NCI-H1092 (cell line): ENCODE results near the gene SYNDIG1L.
"Not testable (repeated sequence)": the region's sequence is repeated elsewhere in the genome, so short reads cannot be mapped to it uniquely, and the experiment has no call there.

ENCODE experiments used
- DNase-seq: peaks from one replicate; lab custom pipeline; 2025; lab: John Stamatoyannopoulos, UW

The SYNDIG1L gene

DNA sequence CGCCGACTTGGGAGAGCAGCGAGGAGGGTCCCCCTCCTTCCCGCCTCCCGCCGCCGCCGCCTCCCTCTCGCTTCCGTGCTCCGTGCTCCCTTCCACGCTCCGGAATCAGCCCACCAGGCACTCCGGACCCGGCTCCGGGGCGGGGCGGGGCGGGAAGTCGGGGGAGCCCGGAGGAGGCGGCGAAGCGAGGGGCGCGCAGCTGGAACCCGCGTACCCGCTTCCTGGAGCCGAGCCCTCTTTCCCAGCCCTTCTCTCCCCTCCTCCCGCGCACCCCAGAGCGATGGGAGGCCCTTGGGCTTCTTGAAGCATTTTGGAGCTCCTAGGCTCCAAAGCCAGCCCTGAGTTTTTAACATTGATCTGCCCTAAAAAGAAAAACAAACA, at the start of gene SYNDIG1L:
SYNDIG1L (minus strand) TSS at position 9 of the 381 bp plus-strand sequence. CDS start 16,466 bp downstream, outside the sequence.
- no peak for DNase-seq

DNA sequence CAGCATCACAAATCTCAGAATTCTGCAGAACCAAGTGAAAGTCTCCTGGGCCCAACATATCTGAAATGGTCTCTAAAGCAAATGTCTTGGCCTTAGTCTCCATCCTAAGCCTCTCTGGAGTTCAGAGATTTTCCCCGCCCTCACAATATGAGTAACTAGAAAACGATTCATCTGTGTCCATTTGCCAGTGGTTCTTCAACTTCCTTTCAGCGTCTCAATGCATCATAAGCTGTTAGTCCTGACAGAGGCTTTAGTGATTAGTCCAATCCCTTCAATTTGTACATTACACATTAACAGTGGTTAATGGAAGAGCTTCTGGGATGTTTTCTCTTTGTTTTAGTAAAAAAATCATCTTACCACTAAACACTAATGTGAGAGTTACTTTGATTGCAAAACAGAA, 49.7 kb upstream of the SYNDIG1L start:
- no peak for DNase-seq

DNA sequence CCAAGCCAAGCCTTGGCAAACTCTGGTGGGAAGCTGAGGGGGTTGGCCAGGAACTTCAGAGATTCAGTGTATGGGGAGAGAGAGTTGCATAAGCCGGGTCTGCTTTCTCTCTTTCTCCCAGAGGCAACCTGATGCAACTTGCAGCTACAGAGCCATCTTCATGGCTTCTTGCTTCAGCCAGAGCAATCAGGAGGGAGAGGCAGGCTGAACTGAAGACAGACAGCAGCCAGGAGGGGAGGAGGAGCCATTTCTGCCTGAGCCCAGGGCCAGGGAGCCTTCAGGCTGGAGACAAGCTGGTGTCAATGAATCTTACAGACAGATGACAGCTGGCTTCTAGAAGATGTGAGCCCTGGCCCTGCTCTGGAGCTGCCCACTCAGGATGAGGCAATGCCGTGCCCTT, 48.4 kb upstream of the SYNDIG1L start:
- DNase-seq, result no peak

DNA sequence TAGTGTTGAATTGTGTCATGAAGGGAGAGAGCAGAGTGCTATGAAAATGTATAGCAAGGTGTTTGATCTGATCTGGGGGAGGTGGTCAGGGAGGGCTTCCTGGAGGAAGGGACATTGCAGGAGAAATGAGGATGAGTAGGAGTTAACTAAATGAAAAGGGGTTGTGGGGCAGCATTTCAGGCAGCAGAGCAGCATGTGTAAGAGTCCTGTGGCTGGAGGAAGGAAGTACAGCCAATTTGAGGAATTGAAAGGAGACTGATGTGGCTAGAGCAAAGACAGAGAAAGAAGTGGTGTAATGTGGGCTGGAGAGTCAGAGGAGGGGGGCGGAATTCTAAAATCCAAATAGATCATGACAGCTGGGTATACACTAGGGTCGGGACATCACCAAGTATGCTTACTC, 46.6 kb upstream of the SYNDIG1L start:
- no peak for DNase-seq

DNA sequence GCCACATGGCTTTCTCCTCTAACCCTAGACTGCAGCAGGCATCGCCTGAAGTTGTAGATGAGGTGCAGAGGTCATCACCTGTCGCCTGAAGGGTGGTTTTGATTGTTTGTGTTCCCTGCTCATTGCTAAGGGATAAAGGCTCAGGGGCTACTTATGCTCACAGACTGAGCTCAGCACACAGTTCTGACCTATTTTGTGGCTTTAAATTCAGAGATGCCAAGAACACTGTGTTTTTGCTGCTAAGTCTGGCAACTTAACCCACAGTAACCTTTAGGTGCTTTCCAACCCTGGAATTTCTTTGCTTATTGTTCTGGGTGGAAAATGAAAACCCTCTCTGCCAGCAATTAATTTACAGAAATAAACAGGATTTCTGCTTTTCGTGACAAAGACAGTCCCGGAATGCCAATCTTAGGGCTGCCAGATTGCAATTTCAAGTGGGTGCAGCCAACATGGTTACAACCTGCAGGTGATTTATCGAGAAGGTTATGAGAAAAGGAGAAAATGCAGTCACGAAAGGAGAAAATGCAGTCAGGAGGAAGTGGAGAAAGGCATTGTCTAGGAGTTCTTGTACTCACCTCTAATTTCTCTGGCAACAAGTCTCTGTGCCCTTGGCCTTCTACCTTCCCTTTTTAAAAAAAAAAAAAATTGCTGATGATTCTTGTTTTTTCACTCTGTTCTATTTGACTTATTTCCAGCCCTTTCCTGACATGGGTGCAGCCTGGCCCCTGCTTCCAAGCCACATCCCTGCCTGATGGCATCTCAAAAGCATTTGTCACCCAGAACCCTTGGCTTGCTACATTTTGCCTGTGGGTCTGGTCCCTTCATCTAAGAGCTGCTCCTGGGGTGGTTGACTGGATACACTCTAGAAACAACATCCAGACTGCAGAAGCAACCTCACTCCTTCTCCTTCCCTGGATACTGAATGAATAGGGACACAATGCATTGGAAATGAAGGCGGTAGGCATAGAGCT, 43.8 kb upstream of the SYNDIG1L start:
- no peak for DNase-seq

DNA sequence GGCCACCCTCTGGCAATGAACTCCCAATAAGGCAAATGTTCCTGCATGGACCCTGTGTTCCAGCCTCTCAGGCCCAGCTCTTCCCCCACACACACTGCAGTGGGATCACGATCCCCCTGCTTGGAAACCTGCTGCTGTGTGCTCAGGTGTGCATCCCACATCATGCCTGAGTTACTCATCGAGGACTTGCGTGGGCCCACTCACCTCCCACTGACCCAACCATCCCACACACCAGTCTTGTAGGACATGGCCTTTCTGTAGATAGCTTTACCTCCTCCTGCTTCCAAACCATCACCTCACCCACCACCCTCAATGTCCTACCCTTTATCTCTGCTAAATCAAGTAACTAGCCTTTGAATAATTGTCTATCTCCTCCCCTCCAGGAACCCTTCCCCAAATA, 42.5 kb upstream of the SYNDIG1L start:
- no peak for DNase-seq

DNA sequence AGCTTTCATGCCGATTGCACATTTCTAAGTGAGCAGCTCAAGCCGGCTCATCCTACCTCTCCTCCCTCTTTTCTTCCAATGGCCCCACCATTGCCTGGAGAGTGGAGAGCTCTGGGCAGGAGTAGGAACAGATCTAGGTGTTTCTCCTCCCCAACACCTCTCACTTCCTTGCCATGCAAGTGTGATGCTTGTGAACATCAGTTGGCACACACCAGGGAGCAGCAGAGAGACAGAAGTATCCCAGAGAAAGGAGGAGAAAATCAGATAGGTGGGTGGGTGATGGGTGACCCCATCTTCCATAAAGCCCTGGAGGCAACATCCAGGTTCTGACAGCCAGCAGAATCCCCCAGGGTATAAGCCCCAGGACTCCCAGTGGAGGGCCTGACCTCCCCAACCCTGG, 39.3 kb upstream of the SYNDIG1L start:
- no peak for DNase-seq

DNA sequence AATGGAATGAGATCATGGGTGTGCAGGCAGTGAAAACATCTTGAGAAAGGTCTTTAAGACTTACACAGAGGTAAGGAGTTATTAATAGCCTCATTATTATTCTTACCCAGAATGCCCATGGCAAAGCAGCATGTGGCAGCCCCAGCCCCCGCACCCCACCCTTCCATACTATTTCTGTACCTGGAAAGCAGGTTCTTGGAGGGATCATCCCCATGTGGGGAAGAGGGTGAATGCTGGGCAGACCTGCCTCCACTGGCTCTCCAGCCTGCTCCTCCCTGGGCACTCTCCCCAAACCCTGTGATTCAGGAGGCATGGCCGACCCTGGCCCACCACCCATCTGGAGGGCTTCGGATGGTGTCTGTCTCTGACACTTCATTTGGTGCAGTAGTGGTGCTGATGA, 38.8 kb upstream of the SYNDIG1L start:
- DNase-seq, result no peak

DNA sequence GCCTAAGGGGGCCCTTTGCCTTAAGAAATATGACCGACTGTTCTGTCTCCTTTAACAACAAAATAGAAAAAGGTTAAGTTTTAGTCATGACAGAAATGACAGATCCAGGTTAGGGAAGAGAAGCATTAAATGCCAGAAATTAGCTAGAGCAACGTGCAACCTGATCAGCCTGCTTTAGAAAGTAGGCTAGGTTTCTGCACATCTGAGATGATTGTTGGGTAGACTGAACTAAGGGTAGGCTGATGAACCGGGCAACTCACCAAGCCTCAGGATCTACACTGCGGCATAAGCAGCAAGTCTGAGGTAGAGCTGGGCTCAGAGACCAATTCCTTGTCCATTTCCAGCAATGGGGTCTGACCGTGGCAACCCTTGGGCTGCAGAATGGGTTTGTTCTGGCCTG, 37.7 kb upstream of the SYNDIG1L start:
- DNase-seq, result no peak

DNA sequence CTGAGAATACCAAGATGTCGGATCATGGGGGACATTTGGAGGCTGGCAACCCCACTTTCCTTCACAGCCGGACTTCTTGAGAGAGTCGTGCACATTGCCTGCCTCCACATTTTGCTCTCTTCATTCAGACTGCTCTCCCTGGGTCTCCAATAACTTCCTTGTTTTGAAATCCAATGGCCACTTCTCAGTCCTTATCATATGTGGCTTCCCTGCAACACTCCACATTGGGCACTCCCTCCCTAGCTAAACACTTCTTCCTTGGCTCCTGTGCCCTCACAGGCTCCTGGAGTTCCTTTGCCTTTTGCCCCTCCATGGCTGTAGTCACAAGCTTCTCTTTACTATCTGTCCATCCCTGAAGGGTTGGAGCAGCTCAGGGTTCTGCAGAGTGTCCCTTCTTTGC, 37.0 kb upstream of the SYNDIG1L start:
- no peak for DNase-seq

DNA sequence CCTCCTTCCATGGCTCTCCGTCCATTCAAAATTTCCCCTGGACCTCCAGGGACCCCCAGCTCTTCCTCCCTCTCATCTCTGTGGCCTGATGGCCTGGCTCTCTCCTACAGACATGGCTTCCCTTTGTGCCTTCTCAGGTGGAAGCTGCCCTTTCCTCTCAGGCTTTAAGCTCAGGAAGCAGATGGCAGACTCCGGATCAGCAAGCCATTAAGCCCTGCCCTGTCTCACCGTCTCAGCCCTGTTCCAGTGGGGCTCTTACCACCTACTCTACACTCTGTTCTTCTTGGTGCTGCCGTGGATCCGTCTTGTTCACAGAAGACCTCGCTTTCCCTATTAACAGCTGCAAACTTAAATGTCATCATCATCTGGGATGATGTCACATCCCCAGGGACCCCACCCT, 34.0 kb upstream of the SYNDIG1L start:
- DNase-seq, result no peak

DNA sequence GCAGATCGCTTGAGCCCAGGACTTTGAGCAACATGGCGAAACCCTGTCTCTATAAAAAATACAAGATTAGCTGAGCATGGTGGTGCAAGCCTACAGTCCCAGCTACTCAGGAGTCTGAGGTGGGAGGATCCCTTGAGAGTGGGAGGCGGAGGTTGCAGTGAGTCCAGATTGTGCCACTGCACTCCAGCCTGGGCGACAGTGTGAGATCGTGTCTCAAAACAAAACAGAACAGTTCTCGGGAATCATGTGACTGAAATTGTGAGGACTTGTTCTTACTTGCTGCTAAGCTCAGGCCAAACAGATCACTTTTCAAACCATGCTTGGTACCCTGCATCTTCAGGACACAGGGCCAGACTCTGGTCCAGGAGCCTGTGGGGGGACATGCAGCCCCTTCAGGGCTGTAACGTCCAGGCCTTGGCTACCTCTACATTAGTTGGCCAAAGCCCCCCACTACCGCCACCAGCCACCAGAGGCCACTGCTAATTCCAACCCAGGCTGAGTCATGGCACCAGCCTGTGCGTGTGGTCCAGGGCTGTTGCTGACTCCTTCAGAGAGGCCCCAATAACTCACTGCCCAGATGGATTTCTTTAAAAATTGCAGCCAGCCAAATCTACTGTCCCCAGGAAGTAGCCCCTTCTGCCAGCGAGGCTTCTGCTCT, 33.4 kb upstream of the SYNDIG1L start:
- DNase-seq, result no peak

DNA sequence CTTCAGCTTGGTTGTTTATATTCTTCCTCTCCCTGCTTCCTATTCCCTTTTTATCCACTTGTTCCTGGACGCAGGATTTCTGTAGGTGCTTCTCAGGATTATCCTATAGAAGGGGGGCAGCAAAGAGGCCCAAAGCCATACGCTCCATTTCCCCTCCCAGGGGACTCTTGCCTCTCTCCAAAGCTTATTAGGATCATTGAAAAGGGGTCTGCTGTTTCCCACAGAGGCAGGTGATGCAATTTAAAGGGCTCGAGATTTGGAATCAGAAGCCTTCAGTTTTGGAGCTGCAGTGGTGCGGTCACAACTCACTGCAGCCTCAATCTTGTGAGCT, 31.5 kb upstream of the SYNDIG1L start:
- no peak for DNase-seq

DNA sequence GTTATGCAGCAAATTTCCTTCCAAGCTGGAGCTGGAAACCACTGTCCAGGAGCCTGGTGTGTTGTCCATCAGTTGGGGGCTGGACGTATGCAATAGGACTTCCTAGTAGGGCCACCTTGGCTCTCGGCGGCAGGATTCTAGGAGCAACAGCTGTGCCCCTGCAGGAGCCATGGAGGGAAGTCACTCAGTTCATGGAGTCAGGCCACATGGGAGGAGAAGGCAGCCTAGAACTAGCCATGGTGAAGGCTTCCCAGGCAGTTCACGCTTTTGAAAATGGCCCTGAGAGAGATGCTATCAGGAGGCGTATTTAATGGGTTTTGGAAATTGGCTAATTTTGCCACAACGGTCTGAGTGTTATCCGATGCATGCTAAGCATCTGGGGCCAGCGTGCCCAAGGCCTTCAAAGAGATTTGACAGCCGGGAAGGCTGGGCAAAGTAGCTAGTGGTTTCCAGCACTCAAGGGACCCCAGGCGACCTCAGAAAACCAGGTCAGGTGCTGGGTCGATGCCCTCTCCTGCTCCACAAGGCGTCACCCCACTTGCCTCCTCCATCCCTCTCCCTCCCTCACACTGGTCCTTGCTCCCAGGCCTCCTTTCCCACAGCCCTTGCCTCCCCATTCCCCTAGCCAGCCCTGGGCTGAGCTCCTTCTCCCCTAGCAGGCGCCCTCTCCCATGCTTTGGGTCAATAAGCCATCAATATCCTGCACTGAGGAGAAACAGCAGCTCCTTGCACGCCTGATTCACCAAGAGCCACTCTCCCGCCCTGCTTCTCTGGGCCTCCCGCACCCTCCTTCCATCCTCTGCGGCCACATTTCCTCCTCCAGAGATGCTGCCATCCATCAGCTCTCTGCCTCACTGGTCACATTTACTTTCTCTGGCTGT, 30.9 kb upstream of the SYNDIG1L start:
- no peak for DNase-seq

DNA sequence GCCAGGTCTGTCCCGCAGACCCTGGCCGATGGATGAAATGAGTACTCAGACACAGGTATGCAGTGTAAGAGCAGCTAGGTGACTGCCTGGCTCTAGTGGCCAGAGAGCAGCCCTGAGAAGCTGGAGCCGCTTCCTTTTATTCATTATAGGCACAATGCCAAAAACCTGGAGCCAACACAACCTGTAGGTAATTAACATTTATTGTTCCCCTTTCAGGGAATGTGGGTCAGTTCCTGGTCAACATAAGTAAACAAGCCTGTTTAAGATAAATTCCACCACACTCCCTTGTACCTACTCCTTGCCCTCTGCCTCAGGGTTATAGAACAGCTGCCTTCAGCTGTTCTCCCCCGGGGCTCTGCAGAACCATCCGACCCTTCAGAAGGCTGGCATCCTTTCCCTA, 28.4 kb upstream of the SYNDIG1L start:
- DNase-seq, result not testable (repeated sequence)

DNA sequence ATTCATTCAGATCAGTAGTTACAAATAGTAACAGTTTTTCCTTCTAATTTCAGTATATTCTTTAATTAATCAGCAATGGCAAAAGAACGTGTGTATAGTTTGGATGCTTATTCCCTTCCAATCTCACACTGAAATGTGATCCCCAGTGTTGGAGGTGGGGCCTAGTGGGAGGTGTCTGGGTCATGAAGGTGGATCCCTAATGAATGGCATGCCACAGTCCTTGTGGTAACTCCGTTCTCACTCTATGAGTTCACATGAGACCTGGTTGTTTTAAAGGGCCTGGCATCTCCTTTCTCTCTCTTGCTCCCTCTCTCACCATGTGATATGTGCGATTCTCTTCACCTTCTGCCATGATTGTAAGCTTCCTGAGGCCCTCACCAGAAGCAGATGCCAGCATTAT, 18.9 kb upstream of the SYNDIG1L start:
- no peak for DNase-seq

DNA sequence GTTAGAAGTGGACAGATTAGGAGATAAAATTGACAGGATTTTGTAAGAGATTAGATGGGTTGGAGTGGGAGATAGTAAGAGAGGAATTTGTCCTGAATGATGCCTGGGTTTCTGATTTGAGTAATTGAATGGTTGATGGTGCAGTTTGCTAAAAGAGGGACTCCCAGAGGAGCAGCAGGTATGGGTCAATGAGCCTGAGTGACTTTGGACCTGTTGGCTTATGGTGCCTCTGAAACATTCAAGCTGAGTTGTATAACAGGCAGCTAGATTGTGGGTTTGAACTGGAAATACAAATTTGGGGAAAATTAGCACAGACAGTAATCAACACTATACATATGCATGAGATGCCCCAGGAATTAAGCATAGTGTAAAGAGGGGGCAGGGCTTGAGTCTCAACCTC, 16.7 kb upstream of the SYNDIG1L start:
- no peak for DNase-seq

DNA sequence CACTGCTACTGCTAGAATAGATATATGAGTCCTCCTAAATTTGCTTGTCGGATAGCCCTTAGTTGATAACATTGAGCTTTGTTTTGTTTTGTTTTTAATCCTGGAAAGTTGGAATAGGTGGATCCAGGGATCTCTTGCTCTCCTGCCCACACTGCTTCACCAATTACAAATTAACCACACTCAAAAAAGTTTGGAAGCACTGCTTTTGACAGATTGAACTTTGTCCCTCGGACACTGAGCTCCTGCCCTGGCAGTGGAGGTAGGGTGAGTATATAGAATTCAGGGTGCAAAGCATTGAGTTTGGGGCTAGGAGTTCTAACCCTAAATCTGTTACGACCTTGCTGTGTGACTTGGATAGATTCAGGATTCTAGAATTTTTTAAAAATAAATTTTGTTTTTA, 15.1 kb upstream of the SYNDIG1L start:
- DNase-seq, result no peak

DNA sequence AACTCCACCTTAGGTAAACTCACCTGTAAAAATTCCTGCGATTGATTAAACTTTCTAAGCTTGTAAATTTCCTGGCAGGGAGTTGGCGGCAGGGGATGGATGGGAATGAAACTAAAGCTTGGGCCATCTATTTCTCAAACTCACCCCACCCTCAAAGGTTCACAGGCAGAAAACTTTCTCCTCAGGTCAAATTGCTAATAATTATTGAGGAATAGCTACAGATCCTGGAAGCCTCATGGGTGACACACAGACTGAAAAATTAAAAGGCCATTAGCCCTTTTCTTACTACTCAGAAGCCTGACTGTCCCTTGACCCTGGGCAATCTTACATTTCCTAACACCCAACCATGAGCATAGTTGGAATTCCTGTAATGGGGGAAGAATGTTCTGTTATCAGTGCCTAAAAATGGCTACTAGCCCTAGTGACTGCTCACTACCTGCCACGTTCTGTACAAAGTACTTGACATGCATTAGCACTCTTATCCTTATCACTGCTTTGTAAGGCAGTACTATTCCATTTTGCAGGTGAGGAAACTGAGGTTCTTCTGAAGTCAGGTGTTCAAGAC, 12.4 kb upstream of the SYNDIG1L start:
- no peak for DNase-seq

DNA sequence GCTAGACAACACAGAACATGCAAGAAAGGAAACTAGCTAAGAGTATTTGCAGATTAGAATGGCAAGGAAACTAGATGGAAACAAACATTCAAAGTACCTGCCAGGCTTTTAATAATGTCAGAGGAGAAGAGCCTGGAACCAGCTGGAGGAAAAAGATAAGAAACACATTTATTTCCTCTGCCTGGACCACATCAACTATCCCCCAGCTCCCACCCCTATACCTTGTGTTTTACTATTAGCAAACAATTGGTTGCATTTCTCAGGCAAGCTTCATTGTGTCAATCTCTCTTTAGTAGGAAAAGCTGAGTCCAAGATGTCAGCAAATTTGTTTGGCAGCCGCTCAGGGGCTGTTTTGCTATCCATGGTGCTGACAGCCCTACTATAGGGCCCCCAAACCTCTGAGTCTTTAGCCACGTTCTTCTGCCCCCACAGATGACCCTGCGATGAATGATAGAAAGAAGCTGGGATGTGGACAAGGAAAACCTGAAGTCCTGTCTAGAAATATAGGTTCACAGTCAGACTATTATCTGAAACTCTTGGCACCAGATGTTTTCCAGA, 11.6 kb upstream of the SYNDIG1L start:
- no peak for DNase-seq

DNA sequence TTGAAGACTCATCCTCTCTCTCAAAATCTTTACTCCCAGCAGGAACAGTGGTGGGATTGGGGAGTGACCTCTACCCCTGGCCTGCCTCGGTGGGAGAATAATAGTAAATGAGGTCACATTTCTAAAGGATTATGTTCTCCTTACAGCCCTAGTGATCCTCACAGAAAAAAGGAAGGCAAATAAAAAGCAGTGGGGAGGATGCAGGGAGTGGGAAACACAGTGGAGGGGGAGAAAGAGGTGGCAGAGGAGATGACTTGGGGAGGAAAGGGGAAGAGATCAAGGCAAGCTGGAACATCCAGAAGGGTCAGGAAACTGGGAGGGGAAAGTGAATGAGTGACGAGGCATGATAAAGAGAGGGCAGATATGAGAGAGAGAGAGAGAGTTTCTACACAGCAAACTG, 8.3 kb upstream of the SYNDIG1L start:
- DNase-seq, result no peak

DNA sequence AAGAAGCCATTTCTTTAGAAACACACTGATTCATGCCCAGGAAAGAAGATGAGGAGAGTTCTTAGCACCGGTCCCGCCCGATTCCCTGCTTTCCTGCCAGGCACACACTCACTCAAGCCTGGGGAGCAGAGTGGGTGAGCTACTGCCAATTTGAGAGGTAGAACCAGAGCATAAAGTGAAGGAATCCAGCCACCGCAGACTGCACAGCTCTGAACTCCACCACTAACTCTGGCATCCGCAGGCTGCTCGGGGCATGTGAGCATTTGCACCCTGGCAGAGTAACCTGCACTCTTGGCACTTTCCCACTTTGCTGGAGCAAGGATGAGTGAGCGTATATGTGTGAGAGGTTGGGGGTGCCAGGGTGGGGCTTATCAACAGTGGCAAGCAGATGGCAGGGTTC, 4.0 kb upstream of the SYNDIG1L start:
- DNase-seq, result no peak
